Retinal pigment epithelial cell (primary cell): Measurements from ENCODE around the gene DQX1.
A peak's percentile ranks its signal among the peaks of the same experiment; 100 is the strongest.

Experiments used
- DNase-seq: peaks from one replicate; pipeline ENCODE4 v3.0.0-alpha.2; 2010; ENCODE audit warnings: low read depth
- H3K4me3 ChIP-seq: 2 replicates; pipeline ENCODE4 v1.5.1; 2011; ENCODE audit warnings: mild to moderate bottlenecking, low read length, control low read depth, moderate library complexity
- TF ChIP-seq, protein P1 (sequence below): conservative IDR thresholded peaks from 2 replicates; pipeline ENCODE4 v1.5.1; 2011; ENCODE audit warnings: low read depth, low read length, control low read depth, inconsistent platforms

The DQX1 gene

DNA sequence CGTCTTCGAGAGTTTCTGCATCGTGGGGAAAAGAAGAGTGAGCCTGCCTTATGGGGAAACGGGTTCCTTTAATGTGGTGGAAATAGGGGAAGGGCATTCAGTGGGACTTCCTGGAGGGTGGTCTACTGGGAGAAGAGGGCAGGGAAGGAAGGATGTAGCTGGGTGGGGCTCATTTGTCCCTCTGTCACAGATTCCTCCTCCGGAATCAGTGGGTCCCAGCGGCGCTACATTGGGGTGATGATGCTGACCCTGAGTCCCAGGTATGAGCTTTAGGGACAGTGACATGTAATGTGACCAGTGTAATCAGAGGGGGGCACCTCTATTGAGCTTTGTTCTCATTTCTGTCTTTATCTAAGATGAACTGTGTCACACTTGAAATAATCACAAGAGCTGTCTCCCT lies 5.6 kb upstream of the DQX1 start:
- TF ChIP-seq, protein P1, sequence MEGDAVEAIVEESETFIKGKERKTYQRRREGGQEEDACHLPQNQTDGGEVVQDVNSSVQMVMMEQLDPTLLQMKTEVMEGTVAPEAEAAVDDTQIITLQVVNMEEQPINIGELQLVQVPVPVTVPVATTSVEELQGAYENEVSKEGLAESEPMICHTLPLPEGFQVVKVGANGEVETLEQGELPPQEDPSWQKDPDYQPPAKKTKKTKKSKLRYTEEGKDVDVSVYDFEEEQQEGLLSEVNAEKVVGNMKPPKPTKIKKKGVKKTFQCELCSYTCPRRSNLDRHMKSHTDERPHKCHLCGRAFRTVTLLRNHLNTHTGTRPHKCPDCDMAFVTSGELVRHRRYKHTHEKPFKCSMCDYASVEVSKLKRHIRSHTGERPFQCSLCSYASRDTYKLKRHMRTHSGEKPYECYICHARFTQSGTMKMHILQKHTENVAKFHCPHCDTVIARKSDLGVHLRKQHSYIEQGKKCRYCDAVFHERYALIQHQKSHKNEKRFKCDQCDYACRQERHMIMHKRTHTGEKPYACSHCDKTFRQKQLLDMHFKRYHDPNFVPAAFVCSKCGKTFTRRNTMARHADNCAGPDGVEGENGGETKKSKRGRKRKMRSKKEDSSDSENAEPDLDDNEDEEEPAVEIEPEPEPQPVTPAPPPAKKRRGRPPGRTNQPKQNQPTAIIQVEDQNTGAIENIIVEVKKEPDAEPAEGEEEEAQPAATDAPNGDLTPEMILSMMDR = no peak
- DNase-seq = no peak
- H3K4me3 ChIP-seq = no peak overlapping the region

DNA sequence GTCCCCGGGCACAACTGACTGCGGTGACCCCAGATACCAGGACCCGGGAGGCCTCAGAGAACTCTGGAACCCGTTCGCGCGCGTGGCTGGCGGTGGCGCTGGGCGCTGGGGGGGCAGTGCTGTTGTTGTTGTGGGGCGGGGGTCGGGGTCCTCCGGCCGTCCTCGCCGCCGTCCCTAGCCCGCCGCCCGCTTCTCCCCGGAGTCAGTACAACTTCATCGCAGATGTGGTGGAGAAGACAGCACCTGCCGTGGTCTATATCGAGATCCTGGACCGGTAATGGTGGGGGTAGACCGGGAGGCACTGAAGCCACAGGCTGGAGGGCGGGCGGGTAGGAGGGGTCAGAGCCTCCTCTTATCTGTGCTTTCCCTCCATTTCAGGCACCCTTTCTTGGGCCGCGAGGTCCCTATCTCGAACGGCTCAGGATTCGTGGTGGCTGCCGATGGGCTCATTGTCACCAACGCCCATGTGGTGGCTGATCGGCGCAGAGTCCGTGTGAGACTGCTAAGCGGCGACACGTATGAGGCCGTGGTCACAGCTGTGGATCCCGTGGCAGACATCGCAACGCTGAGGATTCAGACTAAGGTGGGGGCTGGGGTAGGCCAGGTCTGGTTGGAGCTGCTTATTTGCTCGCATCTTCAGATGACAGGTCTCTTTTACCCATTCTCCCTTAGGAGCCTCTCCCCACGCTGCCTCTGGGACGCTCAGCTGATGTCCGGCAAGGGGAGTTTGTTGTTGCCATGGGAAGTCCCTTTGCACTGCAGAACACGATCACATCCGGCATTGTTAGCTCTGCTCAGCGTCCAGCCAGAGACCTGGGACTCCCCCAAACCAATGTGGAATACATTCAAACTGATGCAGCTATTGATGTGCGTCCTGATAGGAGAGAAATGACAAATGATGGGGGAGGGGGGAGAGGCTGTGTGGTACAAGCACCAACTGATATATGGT lies 4.5 kb upstream of the DQX1 start:
- peak overlapping the region; percentile 96 for H3K4me3 ChIP-seq
- no peak for DNase-seq
- TF ChIP-seq, protein P1 = no peak

DNA sequence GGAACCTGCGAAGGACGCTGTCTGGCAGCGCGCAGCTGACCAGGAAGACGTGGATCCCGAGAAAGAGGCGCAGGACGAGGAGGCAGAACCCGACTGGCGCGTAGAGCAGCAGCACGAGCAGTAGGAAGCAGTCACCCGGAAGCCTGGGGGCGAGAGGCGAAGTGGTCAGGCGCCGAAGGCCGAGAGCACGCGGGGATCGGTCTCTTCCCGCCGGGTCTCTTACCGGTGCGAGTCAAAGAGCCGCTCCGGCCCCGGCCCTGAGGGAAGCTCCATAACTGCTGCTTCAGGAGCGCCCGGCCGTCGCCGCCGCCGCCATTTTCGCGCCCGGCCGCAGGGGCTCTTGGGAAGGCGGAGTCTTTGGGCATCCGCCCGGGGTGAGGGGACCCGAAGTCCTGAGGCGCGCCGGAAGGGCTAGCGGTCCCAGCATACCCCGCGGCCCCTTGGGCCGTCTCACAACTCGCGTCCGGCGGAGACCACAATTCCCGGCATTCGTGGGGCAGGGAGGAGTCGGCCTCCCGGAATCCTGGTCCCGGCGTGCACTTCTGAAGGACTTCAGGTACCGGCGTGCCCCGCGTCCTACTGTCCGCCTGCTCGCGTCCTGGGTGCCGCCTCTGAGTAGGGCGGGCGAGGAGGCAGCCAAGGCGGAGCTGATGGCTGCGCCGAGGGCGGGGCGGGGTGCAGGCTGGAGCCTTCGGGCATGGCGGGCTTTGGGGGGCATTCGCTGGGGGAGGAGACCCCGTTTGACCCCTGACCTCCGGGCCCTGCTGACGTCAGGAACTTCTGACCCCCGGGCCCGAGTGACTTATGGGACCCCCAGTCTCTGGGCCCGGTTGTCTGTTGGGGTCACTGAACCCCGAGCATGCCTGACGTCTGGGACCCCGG lies 3.6 kb upstream of the DQX1 start, which contains the start of the genes AUP1 and HTRA2:
Gene AUP1, minus strand, starts transcription at position 350 of the 882 bp plus-strand sequence. Its CDS starts 77 bp downstream, at position 273.
Gene HTRA2, plus strand, starts transcription at position 577 of the 882 bp plus-strand sequence. Its CDS starts 74 bp downstream, at position 651.
- peak; percentile 97 for DNase-seq
- TF ChIP-seq, protein P1 = no peak
- H3K4me3 ChIP-seq = peak within 1 kb of the TSS; percentile 96

DNA sequence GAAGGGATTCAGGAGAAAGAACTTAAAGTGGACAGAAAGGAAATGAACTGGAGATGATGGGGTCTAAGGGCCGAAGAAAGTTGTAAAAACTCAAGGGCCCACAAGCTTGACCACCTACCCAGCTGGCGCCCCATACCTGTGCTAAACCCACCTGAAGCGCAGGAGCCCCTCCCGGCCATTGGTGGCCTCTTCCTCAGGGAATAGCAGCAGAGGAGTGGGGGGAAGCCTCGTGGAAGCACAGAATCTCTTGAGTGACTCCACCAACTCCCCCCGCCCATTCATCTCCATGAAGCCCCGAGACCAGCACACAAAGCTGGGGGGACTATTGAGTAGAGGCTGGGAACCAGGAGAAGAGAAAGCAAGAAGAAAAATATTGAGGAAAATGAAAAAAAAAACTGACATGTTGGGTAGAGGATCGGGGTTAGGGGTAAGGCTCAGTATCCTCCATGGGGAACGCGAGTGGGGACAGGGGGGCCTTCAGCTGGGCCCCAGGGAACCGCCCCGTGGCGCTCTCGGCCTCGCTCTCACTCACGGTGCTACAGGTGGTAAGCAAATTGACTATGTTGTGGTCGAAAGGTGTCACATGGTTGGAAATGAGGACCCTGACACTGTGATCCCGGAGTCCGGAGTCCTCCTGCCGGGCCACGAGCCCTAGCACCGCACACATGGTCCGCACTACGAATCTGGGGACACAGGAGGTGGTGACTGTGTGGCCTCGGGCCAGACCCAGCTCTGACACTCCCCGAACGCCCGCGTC lies 2.7 kb upstream of the DQX1 start:
- H3K4me3 ChIP-seq = peak overlapping the region; percentile 96
- no peak for DNase-seq
- TF ChIP-seq, protein P1 = peak; percentile 7

DNA sequence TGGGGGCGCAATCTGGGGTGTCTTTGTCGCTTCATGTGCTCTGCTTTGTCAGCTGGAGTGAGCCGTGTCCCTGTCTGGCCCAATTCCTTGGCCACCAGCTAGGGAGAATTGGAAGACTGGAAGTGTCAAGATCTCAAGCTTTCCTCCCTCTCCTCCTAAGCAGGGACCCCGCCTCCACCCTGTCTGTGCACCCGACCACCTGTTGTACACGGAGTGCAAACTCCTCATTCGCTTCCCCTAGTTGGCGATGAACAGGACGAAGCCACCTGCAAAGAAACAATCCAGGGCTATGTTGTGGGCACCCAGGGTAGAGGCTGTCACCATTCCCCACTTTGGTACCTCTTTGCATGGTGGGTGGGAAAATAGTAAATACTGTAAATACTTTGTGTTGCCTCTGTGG lies 1.7 kb upstream of the DQX1 start:
- H3K4me3 ChIP-seq = no peak overlapping the region

More for the DNA sequence above, 1.7 kb upstream of the DQX1 start:
- TF ChIP-seq, protein P1 = no peak
- no peak for DNase-seq
